Measurements from ENCODE around the gene UTP3.
"Not testable (repeated sequence)": the region's sequence is repeated elsewhere in the genome, so short reads cannot be mapped to it uniquely, and the experiment has no call there.

GRCh38 chr4:70702592-70702991, 14.3 kb downstream of the UTP3 start:
- not testable (repeated sequence) for TF ChIP-seq CTCF (IDR thresholded peaks at IDR 0.05; ENCODE audit: low read length); EZH2 (optimal IDR thresholded peaks at IDR 0.05; ENCODE audit: low read depth, low read length); EZH2phosphoT487 (IDR thresholded peaks at IDR 0.05; ENCODE audit: low read length)

Data from MM.1S (cell line).